Kidney (tissue), 14 donors: ENCODE results near the gene LMF2. TPM values are rescaled to one million over a fixed set of nuclear protein-coding genes. Genes with fewer than 3 reads are reported as not detected.
A peak's percentile ranks its signal among the peaks of the same experiment; 100 is the strongest.

ENCODE experiments used
- DNase-seq, 5 donors: peaks; one replicate each; pipeline ENCODE4 v3.0.0-alpha.2; 2013 to 2020
- FAIRE-seq: peaks from 2 replicates; lab custom pipeline; 2012; peaks lifted over from hg19 to GRCh38; lab: Jason Lieb, UNC
- H3K27ac ChIP-seq, 2 donors: one replicate each; pipeline ENCODE4 v1.7.0; 2013; ENCODE audit warnings: low read depth in 2 of 2, low read length in 2 of 2, inconsistent platforms in 1 of 2
- H3K27me3 ChIP-seq: one replicate; pipeline ENCODE4 v1.7.1; 2013; ENCODE audit warnings: low read length, inconsistent platforms; ENCODE audit not compliant: control insufficient read depth, insufficient read depth
- H3K36me3 ChIP-seq, 3 donors: one replicate each; pipeline versions ENCODE4 v1.7.0 to v1.7.1; 2013; ENCODE audit warnings: low read length in 3 of 3, control low read depth in 1 of 3, inconsistent platforms in 1 of 3; ENCODE audit not compliant: insufficient read depth in 3 of 3, control insufficient read depth in 2 of 3
- H3K4me1 ChIP-seq, 3 donors: one replicate each; pipeline versions ENCODE4 v1.7.0 to v1.7.1; 2013; ENCODE audit warnings: low read length in 3 of 3, inconsistent platforms in 1 of 3, low read depth in 1 of 3; ENCODE audit not compliant: control insufficient read depth in 2 of 3, insufficient read depth in 2 of 3
- H3K4me3 ChIP-seq, 3 donors: one replicate each; pipeline versions ENCODE4 v1.7.0 to v1.8.1; 2013; ENCODE audit warnings: low read length in 3 of 3, control low read depth in 1 of 3, inconsistent platforms in 1 of 3
- H3K9ac ChIP-seq, 3 donors: one replicate each; pipeline versions ENCODE4 v1.7.0 to v1.7.1; 2013; ENCODE audit warnings: low read length in 3 of 3, control low read depth in 1 of 3, inconsistent platforms in 1 of 3
- H3K9me3 ChIP-seq, 3 donors: one replicate each; pipeline versions ENCODE4 v1.7.0 to v1.7.1; 2013; ENCODE audit warnings: low read length in 3 of 3, control low read depth in 1 of 3, inconsistent platforms in 1 of 3; ENCODE audit not compliant: control insufficient read depth in 2 of 3, insufficient read depth in 1 of 3
- intact Hi-C: fragments of 100-400 bp; cut with DNase I; formaldehyde crosslinking; loops from one replicate; pipeline ENCODE4 v1.11.1; 2022
- polyA plus RNA-seq: library from polyadenylated mRNA; stranded (reverse); fragments of 350-450 nt; fragmentation: Illumina TruSeq; extraction: RNeasy Lipid Tissue Mini Kit (QIAGEN cat#74804); gene quantifications from one replicate; pipeline ENCODE4 v1.2.3, GENCODE V29; 2014; ENCODE audit warnings: low read depth, low replicate concordance; ENCODE audit not compliant: insufficient read depth
- total RNA-seq: library from RNA; stranded (reverse); fragmentation: NEBNext Ultra II Directional; extraction: Animal tissue kit (Norgen Biotek cat#: 25700); gene quantifications from one replicate; pipeline ENCODE4 v1.2.1, GENCODE V29; 2021
- TF ChIP-seq, protein P1 (sequence below): IDR thresholded peaks from 3 replicates; pipeline ENCODE4 v1.5.1; 2012; ENCODE audit warnings: mild to moderate bottlenecking, moderate library complexity, borderline replicate concordance; ENCODE audit not compliant: insufficient read depth; ENCODE audit errors: extremely low read depth
- donor health status: control.
- donor health status: control.
- donor health status: control.
- donor health status: control.
- donor health status: control.
- donor health status: DM: yes; HTN: yes; CAD: no.
- donor health status: Normal renal cell carcinoma (clear cell type).

LMF2 gene
- total and polyA plus RNA-seq, 2 donors from 2014 or later: 41.7 to 77.9 TPM

GRCh38 chr22:50530580-50530876 lies 23.0 kb upstream of the LMF2 start:
- no peaks in the 10 kb centered on the region for H3K36me3 ChIP-seq
- no peaks in the 10 kb centered on the region for H3K9me3 ChIP-seq
- FAIRE-seq (no peak), DNase-seq (peak in 1 of 5 donors; percentile 87)
- H3K27me3 ChIP-seq: peaks cover 7% of the 10 kb centered on the region
- H3K4me1 ChIP-seq: peaks cover 0 to 19% (median 0%) of the 10 kb centered on the region in 3 donors
- TF ChIP-seq, protein P1, sequence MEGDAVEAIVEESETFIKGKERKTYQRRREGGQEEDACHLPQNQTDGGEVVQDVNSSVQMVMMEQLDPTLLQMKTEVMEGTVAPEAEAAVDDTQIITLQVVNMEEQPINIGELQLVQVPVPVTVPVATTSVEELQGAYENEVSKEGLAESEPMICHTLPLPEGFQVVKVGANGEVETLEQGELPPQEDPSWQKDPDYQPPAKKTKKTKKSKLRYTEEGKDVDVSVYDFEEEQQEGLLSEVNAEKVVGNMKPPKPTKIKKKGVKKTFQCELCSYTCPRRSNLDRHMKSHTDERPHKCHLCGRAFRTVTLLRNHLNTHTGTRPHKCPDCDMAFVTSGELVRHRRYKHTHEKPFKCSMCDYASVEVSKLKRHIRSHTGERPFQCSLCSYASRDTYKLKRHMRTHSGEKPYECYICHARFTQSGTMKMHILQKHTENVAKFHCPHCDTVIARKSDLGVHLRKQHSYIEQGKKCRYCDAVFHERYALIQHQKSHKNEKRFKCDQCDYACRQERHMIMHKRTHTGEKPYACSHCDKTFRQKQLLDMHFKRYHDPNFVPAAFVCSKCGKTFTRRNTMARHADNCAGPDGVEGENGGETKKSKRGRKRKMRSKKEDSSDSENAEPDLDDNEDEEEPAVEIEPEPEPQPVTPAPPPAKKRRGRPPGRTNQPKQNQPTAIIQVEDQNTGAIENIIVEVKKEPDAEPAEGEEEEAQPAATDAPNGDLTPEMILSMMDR: no peak
- peak overlapping the region in 1 of 3 donors; percentile 73 for H3K9ac ChIP-seq
- intact Hi-C loops: no loop called here
- H3K27ac ChIP-seq: peak overlapping the region; percentile 87 to 96
- peak overlapping the region in 2 of 3 donors; percentile 24 to 56 for H3K4me3 ChIP-seq

GRCh38 chr22:50529897-50530579 lies 22.5 kb upstream of the LMF2 start, which contains the start of gene TYMP:
Gene TYMP, minus strand, starts transcription at chr22:50530012. Its CDS starts 303 bp downstream, at chr22:50529709.
- Histone ChIP-seq H3K27ac (peak within 1 kb of the TSS; percentile 87 to 96), H3K4me3 (peak within 1 kb of the TSS in 2 of 3 donors; percentile 45 to 56), H3K4me1 (peaks cover 0 to 19% (median 0%) of the 10 kb centered on the region in 3 donors), H3K9me3 (no peaks in the 10 kb centered on the region), H3K27me3 (peaks cover 7% of the 10 kb centered on the region), H3K36me3 (no peaks in the 10 kb centered on the region), H3K9ac (peak within 1 kb of the TSS in 2 of 3 donors; percentile 69 to 73)
- intact Hi-C loops: no loop called here
- DNase-seq: peak in 3 of 5 donors; percentile 41 to 97 (median 65)
- TF ChIP-seq, protein P1: no peak
- FAIRE-seq: no peak

DNA sequence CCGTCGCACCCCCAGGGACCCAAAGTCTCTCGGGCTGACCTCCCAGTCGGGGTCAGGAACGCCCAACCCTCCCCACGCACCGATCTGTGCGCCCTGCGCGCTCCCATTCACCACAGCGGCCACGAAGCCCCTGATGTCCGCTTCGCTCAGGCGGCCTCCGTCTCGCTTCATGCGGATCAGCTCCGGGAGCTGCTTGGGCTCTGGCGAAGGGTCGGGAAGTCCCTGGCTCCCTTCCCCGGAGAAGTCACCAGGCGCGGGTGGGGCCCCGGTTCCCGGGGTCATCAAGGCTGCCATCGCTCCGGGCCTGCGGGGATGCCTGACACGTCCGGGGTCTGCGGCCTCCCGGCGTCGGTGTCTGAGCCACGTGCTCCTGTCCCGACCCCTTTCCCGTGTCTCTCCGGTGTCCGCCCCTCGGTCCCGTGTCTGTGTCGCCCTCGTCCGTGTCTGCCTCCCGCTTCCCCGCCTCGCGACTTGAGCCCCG lies 22.0 kb upstream of the LMF2 start:
- Histone ChIP-seq H3K9me3 (no peaks in the 10 kb centered on the region), H3K4me1 (peaks cover 0 to 24% (median 5%) of the 10 kb centered on the region in 3 donors), H3K4me3 (peak overlapping the region in 1 of 3 donors; percentile 45), H3K36me3 (no peaks in the 10 kb centered on the region), H3K27me3 (peaks cover 7% of the 10 kb centered on the region), H3K27ac (peak overlapping the region; percentile 87 to 96), H3K9ac (peak overlapping the region in 1 of 3 donors; percentile 12)
- intact Hi-C loops: no loop called here
- DNase-seq: peak in 2 of 5 donors; percentile 69 to 93
- TF ChIP-seq, protein P1: no peak
- FAIRE-seq: no peak
